Neural progenitor cell (in vitro differentiated cells): Measurements from ENCODE around the gene CCDC60. TPM values are rescaled to one million over a fixed set of nuclear protein-coding genes. Genes with fewer than 3 reads are reported as not detected.

Experiments used
- DNase-seq: peaks from one replicate; pipeline ENCODE4 v3.0.0-alpha.2; 2016; ENCODE audit warnings: low spot score
- H2AFZ ChIP-seq: fragments of 200-600 bp; sonication (generic); replicated peaks from 2 replicates; pipeline ENCODE4 v1.6.1; 2016; ENCODE audit warnings: antibody characterized with exemption
- H3F3A ChIP-seq: fragments of 200-600 bp; sonication (generic); 2 replicates; pipeline ENCODE4 v1.6.1; 2016; ENCODE audit warnings: antibody characterized with exemption, low read depth
- H3K27ac ChIP-seq: fragments of 200-600 bp; sonication (generic); 2 replicates; pipeline ENCODE4 v1.5.1; 2016; ENCODE audit warnings: mild to moderate bottlenecking
- H3K27me3 ChIP-seq: fragments of 200-600 bp; sonication (generic); 2 replicates; pipeline ENCODE4 v1.6.1; 2016; ENCODE audit warnings: mild to moderate bottlenecking, moderate library complexity
- H3K36me3 ChIP-seq: fragments of 200-600 bp; sonication (generic); 2 replicates; pipeline ENCODE4 v1.5.1; 2016
- H3K4me1 ChIP-seq: fragments of 200-600 bp; sonication (generic); 2 replicates; pipeline ENCODE4 v1.6.1; 2016; ENCODE audit warnings: mixed run types
- H3K4me2 ChIP-seq: fragments of 200-600 bp; sonication (generic); 2 replicates; pipeline ENCODE4 v1.6.1; 2016
- H3K4me3 ChIP-seq: fragments of 200-600 bp; sonication (generic); 2 replicates; pipeline ENCODE4 v1.5.1; 2016
- H3K79me2 ChIP-seq: fragments of 200-600 bp; sonication (generic); 2 replicates; pipeline ENCODE4 v1.6.1; 2016; ENCODE audit warnings: low read depth
- H3K9ac ChIP-seq: fragments of 200-600 bp; sonication (generic); 2 replicates; pipeline ENCODE4 v1.6.1; 2016
- H3K9me3 ChIP-seq: fragments of 200-600 bp; sonication (generic); 2 replicates; pipeline ENCODE4 v1.5.1; 2016; ENCODE audit warnings: low read depth
- H4K20me1 ChIP-seq: fragments of 200-600 bp; sonication (generic); 2 replicates; pipeline ENCODE4 v1.6.1; 2016; ENCODE audit warnings: low read depth
- H3K27ac Mint-ChIP-seq: 3 replicates; pipeline ENCODE4 v1.8.0; 2021; ENCODE audit warnings: mixed read lengths
- H3K27me3 Mint-ChIP-seq: 2 replicates; pipeline ENCODE4 v1.8.0; 2022; ENCODE audit warnings: low read depth, mild to moderate bottlenecking, inconsistent platforms, moderate library complexity, mixed read lengths; ENCODE audit not compliant: insufficient read depth
- H3K36me3 Mint-ChIP-seq: 3 replicates; pipeline ENCODE4 v1.8.0; 2021; ENCODE audit warnings: mixed read lengths
- H3K4me1 Mint-ChIP-seq: 3 replicates; pipeline ENCODE4 v1.8.0; 2021; ENCODE audit warnings: mixed read lengths
- H3K4me3 Mint-ChIP-seq: 3 replicates; pipeline ENCODE4 v1.8.0; 2021; ENCODE audit warnings: mild to moderate bottlenecking, moderate library complexity, mixed read lengths
- H3K9me3 Mint-ChIP-seq: 3 replicates; pipeline ENCODE4 v1.8.0; 2020; ENCODE audit warnings: mixed read lengths
- CTCF ChIP-seq: fragments of 200-600 bp; sonication (generic); IDR thresholded peaks from 2 replicates; pipeline ENCODE4 v1.5.1; 2017; ENCODE audit warnings: antibody characterized with exemption, mild to moderate bottlenecking
- EZH2 ChIP-seq: fragments of 200-600 bp; sonication (generic); IDR thresholded peaks from 2 replicates; pipeline ENCODE4 v1.6.1; 2017; ENCODE audit warnings: antibody characterized with exemption, mild to moderate bottlenecking, moderate library complexity
- EZH2phosphoT487 ChIP-seq: fragments of 200-600 bp; sonication (generic); IDR thresholded peaks from 2 replicates; pipeline ENCODE4 v1.6.1; 2017; ENCODE audit warnings: antibody characterized with exemption
- total RNA-seq: library from RNA; depleted of rRNA; stranded (reverse); fragments of >200 nt; gene quantifications from 2 replicates; pipeline ENCODE4 v1.2.3, GENCODE V29; 2015; ENCODE audit warnings: low replicate concordance

The CCDC60 gene
- total RNA-seq, 1 donor from 2014 or later: 4.6 TPM

- Mint-ChIP-seq H3K27me3 (peaks cover 10% of the 10 kb centered on the region), H3K9me3 (peaks cover 4% of the 10 kb centered on the region), H3K4me3 (no peak overlapping the region), H3K27ac (no peak overlapping the region), H3K36me3 (no peaks in the 10 kb centered on the region), H3K4me1 (peaks cover 5% of the 10 kb centered on the region)
- Histone ChIP-seq H3K27me3 (no peaks in the 10 kb centered on the region), H3K36me3 (no peaks in the 10 kb centered on the region), H3K4me1 (no peaks in the 10 kb centered on the region), H3K27ac (no peak overlapping the region), H4K20me1 (no peaks in the 10 kb centered on the region), H3K4me3 (no peak overlapping the region), H3F3A (no peaks in the 10 kb centered on the region), H3K9me3 (no peaks in the 10 kb centered on the region), H3K9ac (no peak overlapping the region), H3K4me2 (no peak overlapping the region), H3K79me2 (no peaks in the 10 kb centered on the region), H2AFZ (no peak overlapping the region)
- DNase-seq: no peak
- TF ChIP-seq EZH2phosphoT487 (no peak), EZH2 (no peak), CTCF (no peak)
Measured at GRCh38 chr12:119463211-119463926, 128.8 kb downstream of the CCDC60 start.

GRCh38 chr12:119468296-119468695 lies 133.8 kb downstream of the CCDC60 start:
- TF ChIP-seq CTCF: no peak
- TF ChIP-seq EZH2phosphoT487: no peak
- no peak for TF ChIP-seq EZH2
- Histone ChIP-seq H2AFZ (no peak overlapping the region), H4K20me1 (no peaks in the 10 kb centered on the region), H3F3A (no peaks in the 10 kb centered on the region), H3K79me2 (no peaks in the 10 kb centered on the region), H3K4me1 (no peaks in the 10 kb centered on the region), H3K9ac (no peak overlapping the region), H3K27me3 (no peaks in the 10 kb centered on the region), H3K27ac (no peak overlapping the region), H3K4me2 (no peak overlapping the region), H3K4me3 (no peak overlapping the region), H3K36me3 (no peaks in the 10 kb centered on the region), H3K9me3 (no peaks in the 10 kb centered on the region)
- H3K27ac Mint-ChIP-seq: no peak overlapping the region
- H3K4me1 Mint-ChIP-seq: no peaks in the 10 kb centered on the region
- no peak overlapping the region for H3K4me3 Mint-ChIP-seq
- peaks cover 4% of the 10 kb centered on the region for H3K9me3 Mint-ChIP-seq
- DNase-seq: no peak
- no peaks in the 10 kb centered on the region for H3K36me3 Mint-ChIP-seq
- peaks cover 13% of the 10 kb centered on the region for H3K27me3 Mint-ChIP-seq

GRCh38 chr12:119475650-119476049 lies 141.1 kb downstream of the CCDC60 start:
- no peaks in the 10 kb centered on the region for H4K20me1 ChIP-seq
- Mint-ChIP-seq H3K27me3 (peaks cover 1% of the 10 kb centered on the region), H3K9me3 (no peaks in the 10 kb centered on the region), H3K27ac (no peak overlapping the region), H3K4me3 (no peak overlapping the region), H3K4me1 (peaks cover 4% of the 10 kb centered on the region), H3K36me3 (no peaks in the 10 kb centered on the region)
- no peaks in the 10 kb centered on the region for H3F3A ChIP-seq
- H3K4me3 ChIP-seq: no peak overlapping the region
- H3K27me3 ChIP-seq: no peaks in the 10 kb centered on the region
- TF ChIP-seq EZH2 (no peak), CTCF (no peak), EZH2phosphoT487 (no peak)
- H3K9me3 ChIP-seq: no peaks in the 10 kb centered on the region
- no peaks in the 10 kb centered on the region for H3K4me1 ChIP-seq
- H3K79me2 ChIP-seq: no peaks in the 10 kb centered on the region
- no peak overlapping the region for H2AFZ ChIP-seq
- no peak for DNase-seq
- no peak overlapping the region for H3K9ac ChIP-seq
- H3K36me3 ChIP-seq: no peaks in the 10 kb centered on the region
- no peak overlapping the region for H3K4me2 ChIP-seq
- no peak overlapping the region for H3K27ac ChIP-seq
